Stimulated activated CD8-positive, alpha-beta memory T cell treated with anti-CD3 and anti-CD28 coated beads, Interleukin-12 subunit alpha, Interleukin-12 subunit beta, amount 100 ng/mL, for 1 hour (primary cell): ENCODE results near the gene GBP1.

ENCODE experiments used
- DNase-seq: peaks from one replicate; pipeline ENCODE4 v3.0.0-alpha.2; 2020; ENCODE audit warnings: low read depth

Gene GBP1

DNA sequence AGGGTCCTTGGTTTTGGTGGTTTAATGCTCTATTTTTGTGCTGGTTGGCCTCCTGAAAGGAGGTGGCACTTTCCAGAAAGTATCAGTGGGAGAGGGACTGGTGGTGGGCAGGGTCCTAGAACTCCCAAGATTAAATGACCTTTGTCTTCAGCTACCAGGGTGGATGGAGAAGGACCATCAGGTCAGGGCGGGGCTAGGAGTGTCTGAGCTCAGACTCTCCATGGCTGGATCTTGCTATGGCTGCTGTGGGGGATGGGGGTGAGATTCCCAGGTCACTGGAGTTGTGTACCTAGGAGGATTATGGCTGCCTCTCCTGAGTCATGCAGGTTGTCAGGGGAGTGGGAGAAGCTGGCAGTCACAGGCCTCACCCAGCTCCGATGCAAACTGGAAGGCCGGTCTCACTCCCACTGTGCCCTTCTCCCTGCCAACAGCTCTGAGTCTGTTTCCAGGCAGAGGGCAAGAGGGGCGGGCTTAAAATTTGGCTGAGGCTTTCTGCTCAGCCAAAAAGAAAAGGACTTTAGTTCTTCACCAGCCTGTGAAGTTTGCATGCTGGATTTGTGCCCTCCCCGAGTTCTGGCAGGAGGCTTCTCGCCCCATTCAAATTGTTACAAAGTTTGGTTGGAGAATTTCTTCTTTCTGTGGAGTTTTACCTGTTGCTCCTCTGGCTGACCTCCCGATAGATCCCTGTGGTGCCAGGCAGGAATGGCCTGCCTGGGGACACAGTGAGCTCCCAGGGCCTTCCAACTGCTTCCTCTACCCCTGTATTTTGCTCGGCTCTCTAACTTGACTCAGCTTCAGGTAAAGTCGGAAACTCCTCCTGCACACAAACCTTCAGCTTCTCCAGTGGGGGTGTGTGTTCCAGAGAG, 59.5 kb downstream of the GBP1 start:
- no peak for DNase-seq
